Thyroid gland (tissue), 4 donors: ENCODE results near the gene MNAT1. TPM values are rescaled to one million over a fixed set of nuclear protein-coding genes. Genes with fewer than 3 reads are reported as not detected.

Experiments used
- DNase-seq, 2 donors: peaks; one replicate each; pipeline ENCODE4 v3.0.0-alpha.2; 2019
- H3K27ac ChIP-seq, 3 donors: fragments of 200-600 bp; sonication (generic); 1 replicate in 2 of 3; 2 replicates in 1 of 3; pipeline ENCODE4 v1.5.1; 2016 to 2019; ENCODE audit warnings: mild to moderate bottlenecking in 1 of 3, moderate library complexity in 1 of 3
- H3K27me3 ChIP-seq: fragments of 200-600 bp; sonication (generic); one replicate; pipeline ENCODE4 v1.5.1; 2019
- H3K36me3 ChIP-seq, 2 donors: fragments of 200-600 bp; sonication (generic); one replicate each; pipeline ENCODE4 v1.5.1; 2016 to 2019
- H3K4me1 ChIP-seq, 2 donors: fragments of 200-600 bp; sonication (generic); one replicate each; pipeline ENCODE4 v1.5.1; 2017 to 2019
- H3K4me3 ChIP-seq, 3 donors: fragments of 200-600 bp; sonication (generic); replicated peaks in 1 of 3; 1 replicate in 2 of 3; 2 replicates in 1 of 3; pipeline ENCODE4 v1.5.1; 2016; ENCODE audit warnings: mild to moderate bottlenecking in 1 of 3
- H3K9me3 ChIP-seq: fragments of 200-600 bp; sonication (generic); one replicate; pipeline ENCODE4 v1.5.1; 2017
- CTCF ChIP-seq, 6 experiments: fragments of 200-600 bp in 3 of 6; fragments of 450-650 bp in 3 of 6; sonication (generic) in 3 of 6; IDR thresholded peaks; one replicate each; pipeline ENCODE4 v1.5.1; 2016 to 2019; ENCODE audit warnings: antibody characterized with exemption in 6 of 6, mild to moderate bottlenecking in 2 of 6, inconsistent platforms in 1 of 6, moderate library complexity in 1 of 6
- POLR2A ChIP-seq, 2 donors: fragments of 450-650 bp; IDR thresholded peaks; one replicate each; pipeline ENCODE4 v1.6.1; 2017; ENCODE audit warnings: antibody characterized with exemption in 2 of 2, mild to moderate bottlenecking in 2 of 2, moderate library complexity in 1 of 2
- WGBS, 2 donors: methylation state at CpG; one replicate each; pipeline ENCODE4 v1.1.5; 2017; 5-methylcytosine and 5-hydroxymethylcytosine counted together
- intact Hi-C: fragments of 100-400 bp; cut with DNase I; formaldehyde crosslinking; loops from one replicate; pipeline ENCODE4 v1.15.1; 2023
- total RNA-seq, 4 donors: library from RNA; depleted of rRNA; stranded (reverse); fragments of >200 nt; gene quantifications; one replicate each; pipeline ENCODE4 v1.2.3, GENCODE V29; 2016

MNAT1 gene
- total RNA-seq, 4 donors from 2014 or later = 35.4 to 58.8 (median 47.8) TPM

- Histone ChIP-seq H3K9me3 (no peaks in the 10 kb centered on the region), H3K4me3 (peak overlapping the region in 1 of 3 donors; percentile 83), H3K4me1 (peaks cover 7 to 9% of the 10 kb centered on the region in 2 donors), H3K27ac (no peak overlapping the region), H3K36me3 (peaks cover 0 to 4% of the 10 kb centered on the region in 2 donors), H3K27me3 (no peaks in the 10 kb centered on the region)
- TF ChIP-seq CTCF (IDR thresholded peaks at IDR 0.05) = no peak
- TF ChIP-seq POLR2A (IDR thresholded peaks at IDR 0.05) = no peak
- DNase-seq = no peak
- intact Hi-C loops = no loop called here
- WGBS, 2 donors = 56 to 72% methylated on average over 4 of the region's 4 CpGs
Observed at GRCh38 chr14:60720962-60721325, 13.6 kb upstream of the MNAT1 start.

GRCh38 chr14:60721326-60722106, 13.0 kb upstream of the MNAT1 start:
- H3K9me3 ChIP-seq = no peaks in the 10 kb centered on the region
- peaks cover 0 to 4% of the 10 kb centered on the region in 2 donors for H3K36me3 ChIP-seq
- WGBS, 2 donors = 23 to 34% methylated on average over 4 to 31 of the region's 70 CpGs
- H3K27ac ChIP-seq = peak overlapping the region in 2 of 3 donors; percentile 5 to 70
- H3K4me3 ChIP-seq = peak overlapping the region; percentile 2 to 83 (median 83)
- H3K4me1 ChIP-seq = peaks cover 7 to 9% of the 10 kb centered on the region in 2 donors
- no peaks in the 10 kb centered on the region for H3K27me3 ChIP-seq
- intact Hi-C loops = no loop called here
- no peak for TF ChIP-seq POLR2A (IDR thresholded peaks at IDR 0.05)
- TF ChIP-seq CTCF (IDR thresholded peaks at IDR 0.05) = peak in 3 of 6 experiments; percentile 27 to 47 (median 35)
- peak; percentile 50 to 62 for DNase-seq

GRCh38 chr14:60722107-60722356, 12.5 kb upstream of the MNAT1 start:
- 2% methylated on average over 9 to 10 of the region's 11 CpGs for WGBS, 2 donors
- peak overlapping the region in 2 of 3 donors; percentile 5 to 70 for H3K27ac ChIP-seq

GRCh38 chr14:60722357-60723115, 12.0 kb upstream of the MNAT1 start:
- peak; percentile 20 to 29 for DNase-seq
- H3K27me3 ChIP-seq = no peaks in the 10 kb centered on the region
- peaks cover 0 to 4% of the 10 kb centered on the region in 2 donors for H3K36me3 ChIP-seq
- no peaks in the 10 kb centered on the region for H3K9me3 ChIP-seq
- H3K27ac ChIP-seq = peak overlapping the region in 2 of 3 donors; percentile 70 to 74
- H3K4me1 ChIP-seq = peaks cover 7 to 9% of the 10 kb centered on the region in 2 donors
- TF ChIP-seq POLR2A (IDR thresholded peaks at IDR 0.05) (no peak), CTCF (IDR thresholded peaks at IDR 0.05) (no peak)
- H3K4me3 ChIP-seq = peak overlapping the region; percentile 2 to 83 (median 83)
- WGBS, 2 donors = 1 to 2% methylated on average over 31 to 42 of the region's 60 CpGs
- intact Hi-C loops = no loop called here

More at GRCh38 chr14:60722107-60722356, 12.5 kb upstream of the MNAT1 start:
- Histone ChIP-seq H3K4me3 (peak overlapping the region; percentile 2 to 83 (median 83)), H3K9me3 (no peaks in the 10 kb centered on the region), H3K36me3 (peaks cover 0 to 4% of the 10 kb centered on the region in 2 donors), H3K27me3 (no peaks in the 10 kb centered on the region), H3K4me1 (peaks cover 7 to 9% of the 10 kb centered on the region in 2 donors)
- no peak for DNase-seq
- no peak for TF ChIP-seq CTCF (IDR thresholded peaks at IDR 0.05)
- no peak for TF ChIP-seq POLR2A (IDR thresholded peaks at IDR 0.05)
- intact Hi-C loops = no loop called here
